Keratinocyte (primary cell): ENCODE results near the gene KLF14. TPM values are rescaled to one million over a fixed set of nuclear protein-coding genes. Genes with fewer than 3 reads are reported as not detected.

Source experiments
- DNase-seq: peaks from one replicate; pipeline ENCODE4 v3.0.0-alpha.2; 2011; ENCODE audit warnings: low read depth, missing footprints, low spot score
- FAIRE-seq: peaks from 2 replicates; lab custom pipeline; 2011; peaks lifted over from hg19 to GRCh38; lab: Jason Lieb, UNC
- H2AFZ ChIP-seq: 2 replicates; pipeline ENCODE4 v1.6.0; 2012; ENCODE audit warnings: low read length, control low read depth, inconsistent platforms; ENCODE audit not compliant: control insufficient read depth
- H3K27ac ChIP-seq: 2 replicates; pipeline ENCODE4 v1.5.1; 2011; ENCODE audit warnings: low read length; ENCODE audit not compliant: control insufficient read depth, insufficient read depth
- H3K27me3 ChIP-seq: 3 replicates; pipeline ENCODE4 v1.6.0; 2011; ENCODE audit warnings: low read length; ENCODE audit not compliant: control insufficient read depth, insufficient read depth; ENCODE audit errors: extremely low read depth
- H3K36me3 ChIP-seq, 2 experiments: 2 replicates in 1 of 2; 3 replicates in 1 of 2; pipeline ENCODE4 v1.5.1; 2011; ENCODE audit warnings: low read length in 2 of 2, mild to moderate bottlenecking in 1 of 2; ENCODE audit not compliant: control insufficient read depth in 2 of 2, insufficient read depth in 2 of 2; ENCODE audit errors: extremely low read depth in 1 of 2
- H3K4me1 ChIP-seq: 3 replicates; pipeline ENCODE4 v1.5.1; 2011; ENCODE audit warnings: low read length; ENCODE audit not compliant: control insufficient read depth, insufficient read depth; ENCODE audit errors: extremely low read depth
- H3K4me2 ChIP-seq: 3 replicates; pipeline ENCODE4 v1.6.0; 2011; ENCODE audit warnings: low read depth, low read length; ENCODE audit not compliant: control insufficient read depth, insufficient read depth; ENCODE audit errors: extremely low read depth
- H3K4me3 ChIP-seq, 3 experiments: fragments of 200-600 bp in 1 of 3; sonication (generic) in 1 of 3; 2 replicates in 2 of 3; 3 replicates in 1 of 3; pipeline ENCODE4 v1.5.1; 2011 to 2016; ENCODE audit warnings: low read length in 3 of 3, mild to moderate bottlenecking in 3 of 3, control low read depth in 2 of 3, inconsistent platforms in 1 of 3, low read depth in 1 of 3, mixed read lengths in 1 of 3, mixed run types in 1 of 3, moderate library complexity in 1 of 3; ENCODE audit not compliant: control insufficient read depth in 2 of 3, insufficient read depth in 2 of 3; ENCODE audit errors: extremely low read depth in 1 of 3
- H3K79me2 ChIP-seq: 2 replicates; pipeline ENCODE4 v1.6.0; 2012; ENCODE audit warnings: low read length; ENCODE audit not compliant: control insufficient read depth, insufficient read depth
- H3K9ac ChIP-seq: 3 replicates; pipeline ENCODE4 v1.6.0; 2011; ENCODE audit warnings: low read length; ENCODE audit not compliant: control insufficient read depth, insufficient read depth; ENCODE audit errors: extremely low read depth
- H3K9me1 ChIP-seq: 3 replicates; pipeline ENCODE4 v1.6.0; 2011; ENCODE audit warnings: low read length; ENCODE audit not compliant: control insufficient read depth, insufficient read depth; ENCODE audit errors: extremely low read depth
- H3K9me3 ChIP-seq: 2 replicates; pipeline ENCODE4 v1.5.1; 2012; ENCODE audit warnings: low read depth, low read length; ENCODE audit not compliant: control insufficient read depth
- H4K20me1 ChIP-seq: 3 replicates; pipeline ENCODE4 v1.6.0; 2011; ENCODE audit warnings: low read length; ENCODE audit not compliant: control insufficient read depth, insufficient read depth; ENCODE audit errors: extremely low read depth
- CTCF ChIP-seq, 3 experiments: IDR thresholded peaks in 1 of 3; conservative IDR thresholded peaks in 1 of 3; optimal IDR thresholded peaks in 1 of 3; 2 replicates in 2 of 3; 3 replicates in 1 of 3; pipeline versions ENCODE3 to v1.5.1; 2011; ENCODE audit warnings: low read length in 3 of 3, mild to moderate bottlenecking in 3 of 3, moderate library complexity in 2 of 3, control low read depth in 1 of 3, inconsistent platforms in 1 of 3; ENCODE audit not compliant: insufficient read depth in 2 of 3; ENCODE audit errors: extremely low read depth in 1 of 3
- EZH2 ChIP-seq: IDR thresholded peaks from one replicate; pipeline ENCODE4 v1.6.1; 2012; ENCODE audit warnings: inconsistent platforms, mild to moderate bottlenecking, low read length, moderate library complexity
- dilution Hi-C: fragments of 300-500 bp; cut with MboI; formaldehyde crosslinking; loops from one replicate; pipeline ENCODE4 v1.7.0; 2020; ENCODE audit warnings: low sequenced_read_pairs; ENCODE audit not compliant: extremely low pct_ligation_motif_present
- polyA plus RNA-seq, 5 experiments: library from polyadenylated mRNA; depleted of rRNA in 3 of 5; stranded (reverse) in 3 of 5; stranded (forward) in 1 of 5; unstranded in 1 of 5; fragments of >200 nt; gene quantifications; 1 replicate in 1 of 5; 2 replicates in 3 of 5; 3 replicates in 1 of 5; pipeline versions ENCODE4 v1.2.1 to v1.2.3, GENCODE V29; 2011 to 2012; ENCODE audit warnings: missing spikeins in 2 of 5, low read depth in 1 of 5, low replicate concordance in 1 of 5

Gene KLF14
- polyA plus RNA-seq, 1 donor (not counting 4 experiments of a cell fraction or from before 2014, with no cell fraction given), result 0.03 TPM

GRCh38 chr7:130723784-130724183 is 10.2 kb downstream of the KLF14 start:
- Histone ChIP-seq H3K4me1 (no peaks in the 10 kb centered on the region), H3K27ac (no peak overlapping the region), H3K36me3 (no peaks in the 10 kb centered on the region), H3K27me3 (peaks cover 25% of the 10 kb centered on the region), H3K4me2 (no peak overlapping the region), H3K79me2 (no peaks in the 10 kb centered on the region), H2AFZ (no peak overlapping the region), H3K4me3 (no peak overlapping the region), H3K9me3 (no peaks in the 10 kb centered on the region), H3K9me1 (no peaks in the 10 kb centered on the region), H4K20me1 (no peaks in the 10 kb centered on the region), H3K9ac (no peak overlapping the region)
- FAIRE-seq (no peak), DNase-seq (no peak)
- TF ChIP-seq CTCF (optimal IDR thresholded peaks at IDR 0.05 in 1 of 3, IDR thresholded peaks at IDR 0.05 in 1 of 3, conservative IDR thresholded peaks at IDR 0.05 in 1 of 3; ENCODE audit: extremely low read depth in 1 of 3, insufficient read depth in 2 of 3, low read length in 3 of 3) (no peak), EZH2 (no peak)
- dilution Hi-C loops, result no loop called here

- no peak overlapping the region for H2AFZ ChIP-seq
- H3K79me2 ChIP-seq, result no peaks in the 10 kb centered on the region
- H3K4me3 ChIP-seq, result no peak overlapping the region
- no peak overlapping the region for H3K9ac ChIP-seq
- no peaks in the 10 kb centered on the region for H3K4me1 ChIP-seq
- no peak for DNase-seq
- FAIRE-seq, result no peak
- H3K27me3 ChIP-seq, result peaks cover 20% of the 10 kb centered on the region
- TF ChIP-seq EZH2 (no peak), CTCF (optimal IDR thresholded peaks at IDR 0.05 in 1 of 3, IDR thresholded peaks at IDR 0.05 in 1 of 3, conservative IDR thresholded peaks at IDR 0.05 in 1 of 3; ENCODE audit: extremely low read depth in 1 of 3, insufficient read depth in 2 of 3, low read length in 3 of 3) (peak in 2 of 3 experiments; percentile 25 to 61)
- no peaks in the 10 kb centered on the region for H3K9me3 ChIP-seq
- dilution Hi-C loops, result no loop called here
- H3K36me3 ChIP-seq, result no peaks in the 10 kb centered on the region
- no peaks in the 10 kb centered on the region for H4K20me1 ChIP-seq
- no peaks in the 10 kb centered on the region for H3K9me1 ChIP-seq
- no peak overlapping the region for H3K4me2 ChIP-seq
- no peak overlapping the region for H3K27ac ChIP-seq
These were observed 12.3 kb downstream of the KLF14 start for GRCh38 chr7:130721486-130722277.
